PC-9 (cell line): Measurements from ENCODE around the gene POLDIP3. TPM values are rescaled to one million over a fixed set of nuclear protein-coding genes. Genes with fewer than 3 reads are reported as not detected.
"Not testable (repeated sequence)": the region's sequence is repeated elsewhere in the genome, so short reads cannot be mapped to it uniquely, and the experiment has no call there.

ENCODE experiments used
- BruUV-seq: library from RNA; stranded (reverse); fragments of 400-500 nt; replicated peaks from 2 replicates; lab custom pipeline; 2021; lab: Mats Ljungman, UMichigan
- CTCF ChIA-PET: fragments of 300-600 bp; sonication (Branson Sonifier 250); formaldehyde crosslinking; loops from one replicate; lab custom pipeline; 2022; ENCODE audit warnings: antibody characterized with exemption; lab: Charles Lee
- POLR2A ChIA-PET: fragments of 300-600 bp; sonication (Branson Sonifier 250); formaldehyde crosslinking; loops from one replicate; lab custom pipeline; 2022; ENCODE audit warnings: antibody characterized with exemption; ENCODE audit not compliant: unreplicated experiment; lab: Charles Lee
- DNase-seq, 2 experiments: peaks; one replicate each; pipeline versions ENCODE4 v3.0.0 to v3.0.0-alpha.2; 2015 to 2022; ENCODE audit warnings: mixed read lengths in 1 of 2
- H2AFZ ChIP-seq: fragments of 200-600 bp; sonication (generic); 2 replicates; pipeline ENCODE4 v1.8.1; 2017; ENCODE audit warnings: antibody characterized with exemption
- H3F3A ChIP-seq: fragments of 200-600 bp; sonication (generic); 2 replicates; pipeline ENCODE4 v1.8.1; 2017; ENCODE audit warnings: antibody characterized with exemption, mild to moderate bottlenecking, low read depth; ENCODE audit not compliant: insufficient read depth
- H3K27ac ChIP-seq: fragments of 200-600 bp; sonication (generic); 2 replicates; pipeline ENCODE4 v1.6.1; 2016; ENCODE audit warnings: mixed run types
- H3K27me3 ChIP-seq: fragments of 200-600 bp; sonication (generic); 2 replicates; pipeline ENCODE4 v1.6.1; 2016; ENCODE audit warnings: low read depth, mixed run types; ENCODE audit not compliant: insufficient read depth
- H3K36me3 ChIP-seq: fragments of 200-600 bp; sonication (generic); 2 replicates; pipeline ENCODE4 v1.6.1; 2016; ENCODE audit warnings: low read depth, mixed run types
- H3K4me1 ChIP-seq: fragments of 200-600 bp; sonication (generic); replicated peaks from 2 replicates; pipeline ENCODE4 v1.6.1; 2016; ENCODE audit warnings: mixed run types; ENCODE audit not compliant: insufficient read depth
- H3K4me2 ChIP-seq: fragments of 200-600 bp; sonication (generic); 2 replicates; pipeline ENCODE4 v1.6.1; 2017; ENCODE audit warnings: mixed run types
- H3K4me3 ChIP-seq: fragments of 200-600 bp; sonication (generic); 2 replicates; pipeline ENCODE4 v1.6.1; 2016; ENCODE audit warnings: mixed run types
- H3K79me2 ChIP-seq: fragments of 200-600 bp; sonication (generic); 2 replicates; pipeline ENCODE4 v1.6.1; 2017; ENCODE audit warnings: low read depth, mixed run types
- H3K9me2 ChIP-seq: fragments of 200-600 bp; sonication (generic); 2 replicates; pipeline ENCODE4 v1.8.1; 2017; ENCODE audit warnings: mild to moderate bottlenecking; ENCODE audit not compliant: insufficient read depth
- H3K9me3 ChIP-seq: fragments of 200-600 bp; sonication (generic); 2 replicates; pipeline ENCODE4 v1.8.1; 2016; ENCODE audit warnings: low read depth; ENCODE audit not compliant: insufficient read depth
- H4K20me1 ChIP-seq: fragments of 200-600 bp; sonication (generic); 2 replicates; pipeline ENCODE4 v1.8.1; 2017; ENCODE audit not compliant: insufficient read depth
- EZH2 ChIP-seq: fragments of 200-600 bp; sonication (generic); IDR thresholded peaks from 2 replicates; pipeline ENCODE4 v1.8.0; 2017; ENCODE audit warnings: antibody characterized with exemption, low read depth
- intact Hi-C: fragments of 100-400 bp; cut with micrococcal nuclease; formaldehyde crosslinking; loops from one replicate; pipeline ENCODE4 v1.10.0; 2022; ENCODE audit not compliant: unreplicated experiment
- total RNA-seq: library from RNA; stranded (reverse); gene quantifications from 2 replicates; pipeline ENCODE4 v1.2.3, GENCODE V29; 2021
- TF ChIP-seq, protein P1 (sequence below): fragments of 200-600 bp; sonication (generic); conservative IDR thresholded peaks from 2 replicates; pipeline ENCODE4 v1.6.1; 2017; ENCODE audit warnings: mixed run types, antibody characterized with exemption, mild to moderate bottlenecking, moderate library complexity

Gene POLDIP3
- total RNA-seq, 1 experiment from 2014 or later, result 62.9 TPM

GRCh38 chr22:42619261-42620063 is 4.8 kb upstream of the POLDIP3 start:
- H3K9me3 ChIP-seq, result no peaks in the 10 kb centered on the region
- no peaks in the 10 kb centered on the region for H3K9me2 ChIP-seq
- H3K27me3 ChIP-seq, result no peaks in the 10 kb centered on the region
- POLR2A ChIA-PET, result no interaction called here
- H2AFZ ChIP-seq, result no peak overlapping the region
- no peak for DNase-seq
- no peaks in the 10 kb centered on the region for H3K36me3 ChIP-seq
- no peak overlapping the region for H3K4me2 ChIP-seq
- peaks cover 13% of the 10 kb centered on the region for H3K4me1 ChIP-seq
- CTCF ChIA-PET, result interaction anchor here (0.6 kb wide), 1 partner anchor 43 kb away, joined by 5 read pairs; no protein-coding TSS in a partner anchor
- no peaks in the 10 kb centered on the region for H3K79me2 ChIP-seq
- no peak overlapping the region for H3K27ac ChIP-seq
- TSS peak; percentile 10 for BruUV-seq
- intact Hi-C loops, result no loop called here
- no peaks in the 10 kb centered on the region for H4K20me1 ChIP-seq
- peaks cover 32% of the 10 kb centered on the region for H3F3A ChIP-seq
- TF ChIP-seq, protein P1, sequence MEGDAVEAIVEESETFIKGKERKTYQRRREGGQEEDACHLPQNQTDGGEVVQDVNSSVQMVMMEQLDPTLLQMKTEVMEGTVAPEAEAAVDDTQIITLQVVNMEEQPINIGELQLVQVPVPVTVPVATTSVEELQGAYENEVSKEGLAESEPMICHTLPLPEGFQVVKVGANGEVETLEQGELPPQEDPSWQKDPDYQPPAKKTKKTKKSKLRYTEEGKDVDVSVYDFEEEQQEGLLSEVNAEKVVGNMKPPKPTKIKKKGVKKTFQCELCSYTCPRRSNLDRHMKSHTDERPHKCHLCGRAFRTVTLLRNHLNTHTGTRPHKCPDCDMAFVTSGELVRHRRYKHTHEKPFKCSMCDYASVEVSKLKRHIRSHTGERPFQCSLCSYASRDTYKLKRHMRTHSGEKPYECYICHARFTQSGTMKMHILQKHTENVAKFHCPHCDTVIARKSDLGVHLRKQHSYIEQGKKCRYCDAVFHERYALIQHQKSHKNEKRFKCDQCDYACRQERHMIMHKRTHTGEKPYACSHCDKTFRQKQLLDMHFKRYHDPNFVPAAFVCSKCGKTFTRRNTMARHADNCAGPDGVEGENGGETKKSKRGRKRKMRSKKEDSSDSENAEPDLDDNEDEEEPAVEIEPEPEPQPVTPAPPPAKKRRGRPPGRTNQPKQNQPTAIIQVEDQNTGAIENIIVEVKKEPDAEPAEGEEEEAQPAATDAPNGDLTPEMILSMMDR, result no peak
- TF ChIP-seq EZH2, result no peak
- H3K4me3 ChIP-seq, result no peak overlapping the region

DNA sequence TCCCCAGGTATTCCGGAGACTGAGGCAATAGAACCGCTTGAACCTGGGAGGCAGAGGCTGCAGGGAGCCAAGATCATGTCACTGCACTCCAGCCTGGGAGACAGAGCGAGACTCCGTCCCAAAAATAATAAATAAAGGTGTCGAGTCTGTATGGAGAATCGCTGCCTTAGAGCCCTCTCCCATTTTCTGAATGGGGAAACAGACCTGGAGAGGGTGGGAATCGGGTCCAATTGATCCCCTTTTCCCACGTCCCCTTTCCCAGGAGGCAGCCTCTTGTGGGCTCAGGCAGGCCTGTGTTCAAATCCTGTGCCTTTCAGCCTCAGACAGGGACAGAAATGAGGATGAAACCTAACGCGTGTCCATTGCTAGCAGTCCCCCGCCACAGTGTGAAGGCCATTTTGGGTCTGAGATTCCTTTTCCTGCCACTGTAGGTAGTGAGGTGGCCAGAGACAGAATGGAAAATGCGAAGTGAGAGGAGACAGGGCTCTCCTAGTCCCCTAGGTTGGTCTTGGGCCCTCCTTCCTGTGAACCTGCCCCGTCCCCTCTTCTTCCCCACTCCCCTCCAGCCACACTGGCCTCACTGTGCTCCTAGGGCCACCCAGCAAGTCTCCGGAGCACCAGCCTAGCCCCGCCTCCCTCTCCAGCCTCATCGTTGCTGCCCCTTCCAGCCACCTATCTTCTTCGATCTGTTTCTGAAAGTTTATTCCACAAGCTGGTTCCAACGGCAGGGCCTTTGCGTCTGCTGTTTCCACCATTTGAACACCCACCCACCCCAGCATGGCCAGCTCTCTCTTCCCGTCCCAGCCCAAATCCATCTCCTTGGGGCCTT is 2.7 kb upstream of the POLDIP3 start:
- Histone ChIP-seq H3K27ac (no peak overlapping the region), H3K27me3 (no peaks in the 10 kb centered on the region), H3K4me3 (no peak overlapping the region), H3K36me3 (0 out of 2 replicates have a peak, but pooled peaks cover 3% of the 10 kb centered on the region), H3K4me2 (0 out of 2 replicates have a peak overlapping the region, but pooled peaks have one; percentile 100), H3K4me1 (peaks cover 28% of the 10 kb centered on the region), H2AFZ (no peak overlapping the region), H3K79me2 (peaks cover 19% of the 10 kb centered on the region), H3K9me2 (no peaks in the 10 kb centered on the region), H4K20me1 (peaks cover 17% of the 10 kb centered on the region), H3K9me3 (no peaks in the 10 kb centered on the region), H3F3A (peaks cover 47% of the 10 kb centered on the region)
- ChIA-PET POLR2A (no interaction called here), CTCF (no interaction called here)
- DNase-seq, result no peak
- no peak for TF ChIP-seq EZH2
- TF ChIP-seq, protein P1, result no peak
- no TSS peak for BruUV-seq
- intact Hi-C loops, result no loop called here

DNA sequence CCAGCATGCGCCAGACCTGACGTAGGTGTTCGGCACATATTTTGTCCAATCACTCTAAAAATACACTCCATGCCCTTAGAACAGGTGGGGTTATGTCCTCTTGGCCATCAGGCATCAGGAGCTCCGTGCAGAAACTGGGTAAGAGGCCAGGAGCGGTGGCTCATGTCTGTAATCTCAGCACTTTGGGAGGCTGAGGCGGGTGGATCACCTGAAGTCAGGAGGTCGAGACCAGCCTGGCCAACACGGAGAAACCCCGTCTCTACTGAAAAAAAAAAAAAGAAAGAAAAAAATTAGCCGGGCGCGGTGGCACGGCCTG is 1.1 kb upstream of the POLDIP3 start:
- Histone ChIP-seq H3K4me1 (peaks cover 30% of the 10 kb centered on the region), H3K4me3 (peak overlapping the region; percentile 100), H3F3A (peaks cover 45% of the 10 kb centered on the region), H2AFZ (peak overlapping the region; percentile 29; the same call in 1 of the 2 replicates), H4K20me1 (peaks cover 29% of the 10 kb centered on the region), H3K79me2 (peaks cover 35% of the 10 kb centered on the region), H3K4me2 (peak overlapping the region; percentile 100), H3K27ac (peak overlapping the region; percentile 96)
- intact Hi-C loops, result loop anchor here (2.0 kb wide), 2 partner anchors 19 to 247 kb away; no protein-coding TSS in a partner anchor
- ChIA-PET POLR2A (interaction anchor here (0.6 to 0.7 kb wide), 5 partner anchors 20 to 1217 kb away, joined by 3 to 7 read pairs (median 5); no protein-coding TSS in a partner anchor), CTCF (interaction anchor here (0.7 to 1.2 kb wide), 2 partner anchors 252 to 570 kb away, joined by 3 read pairs; no protein-coding TSS in a partner anchor)
- H3K9me3 ChIP-seq, H3K36me3 ChIP-seq, H3K9me2 ChIP-seq, DNase-seq, H3K27me3 ChIP-seq, BruUV-seq: not testable (repeated sequence)
